Spinal cord (tissue), 10 donors: ENCODE results near the gene SLC43A1. TPM values are rescaled to one million over a fixed set of nuclear protein-coding genes. Genes with fewer than 3 reads are reported as not detected.

Experiments
- DNase-seq, 6 donors: peaks; one replicate each; pipeline versions ENCODE4 v3.0.0 to v3.0.0-alpha.2; 2013 to 2015; ENCODE audit warnings: low spot score in 6 of 6, low read depth in 4 of 6
- H3K27ac ChIP-seq: one replicate; pipeline ENCODE4 v1.5.1; 2013; ENCODE audit warnings: low read depth, low read length, control low read depth
- H3K27me3 ChIP-seq: one replicate; pipeline ENCODE4 v1.6.1; 2013; ENCODE audit warnings: low read length; ENCODE audit not compliant: control insufficient read depth, insufficient read depth
- H3K36me3 ChIP-seq: one replicate; pipeline ENCODE4 v1.6.1; 2013; ENCODE audit warnings: low read length; ENCODE audit not compliant: control insufficient read depth, insufficient read depth
- H3K4me1 ChIP-seq: one replicate; pipeline ENCODE4 v1.6.1; 2013; ENCODE audit warnings: low read length; ENCODE audit not compliant: control insufficient read depth, insufficient read depth
- H3K4me3 ChIP-seq: one replicate; pipeline ENCODE4 v1.5.1; 2013; ENCODE audit warnings: low read depth, low read length, control low read depth
- H3K9me3 ChIP-seq: one replicate; pipeline ENCODE4 v1.6.1; 2013; ENCODE audit warnings: low read length; ENCODE audit not compliant: control insufficient read depth, insufficient read depth
- WGBS: methylation state at CpG from one replicate; pipeline ENCODE4 v1.1.5; 2013; ENCODE audit warnings: missing lambda C conversion rate; ENCODE audit not compliant: insufficient coverage; 5-methylcytosine and 5-hydroxymethylcytosine counted together
- polyA plus RNA-seq, 2 donors: library from polyadenylated mRNA; unstranded; fragments of 120-200 nt; gene quantifications; one replicate each; pipeline ENCODE4 v1.2.1, GENCODE V29; 2013; ENCODE audit not compliant: insufficient read length in 2 of 2
- small RNA-seq: library from RNA; depleted of rRNA; stranded (forward); fragments of <200 nt; gene quantifications from one replicate; pipeline ENCODE3, GENCODE V24; 2014; ENCODE audit warnings: low replicate concordance
- total RNA-seq, 2 donors: library from RNA; depleted of rRNA in 1 of 2; stranded (reverse); fragments of 120-200 nt in 1 of 2; fragments of >200 nt in 1 of 2; gene quantifications; one replicate each; pipeline versions ENCODE4 v1.2.3 to v1.2.4, GENCODE V29; 2013 to 2014
- donor health status: healthy.

Gene SLC43A1
- total and polyA plus RNA-seq, 4 donors: 4.0 to 10.4 (median 5.7) TPM

GRCh38 chr11:57439786-57440185 is 75.7 kb downstream of the SLC43A1 start:
- H3K9me3 ChIP-seq: no peaks in the 10 kb centered on the region
- H3K27ac ChIP-seq: no peak overlapping the region
- WGBS: 70% methylated on average over 6 of the region's 6 CpGs
- H3K36me3 ChIP-seq: no peaks in the 10 kb centered on the region
- no peaks in the 10 kb centered on the region for H3K4me1 ChIP-seq
- no peaks in the 10 kb centered on the region for H3K27me3 ChIP-seq
- no peak overlapping the region for H3K4me3 ChIP-seq
- no peak for DNase-seq

- no peak overlapping the region for H3K27ac ChIP-seq
- WGBS: 88% methylated on average over 12 of the region's 12 CpGs
- H3K27me3 ChIP-seq: no peaks in the 10 kb centered on the region
- no peaks in the 10 kb centered on the region for H3K36me3 ChIP-seq
- no peaks in the 10 kb centered on the region for H3K9me3 ChIP-seq
- no peaks in the 10 kb centered on the region for H3K4me1 ChIP-seq
- no peak overlapping the region for H3K4me3 ChIP-seq
- no peak for DNase-seq
These were observed 76.9 kb downstream of the SLC43A1 start for GRCh38 chr11:57438345-57439285.

GRCh38 chr11:57436031-57436430 is 79.5 kb downstream of the SLC43A1 start:
- H3K36me3 ChIP-seq: no peaks in the 10 kb centered on the region
- peaks cover 11% of the 10 kb centered on the region for H3K4me1 ChIP-seq
- no peaks in the 10 kb centered on the region for H3K27me3 ChIP-seq
- no peak overlapping the region for H3K27ac ChIP-seq
- no peak overlapping the region for H3K4me3 ChIP-seq
- no peak for DNase-seq
- WGBS: 86% methylated on average over 3 of the region's 7 CpGs
- no peaks in the 10 kb centered on the region for H3K9me3 ChIP-seq

GRCh38 chr11:57434640-57435546 is 80.6 kb downstream of the SLC43A1 start:
- no peaks in the 10 kb centered on the region for H3K9me3 ChIP-seq
- no peaks in the 10 kb centered on the region for H3K36me3 ChIP-seq
- 83% methylated on average over 13 of the region's 15 CpGs for WGBS
- no peak overlapping the region for H3K4me3 ChIP-seq
- DNase-seq: no peak
- peaks cover 11% of the 10 kb centered on the region for H3K4me1 ChIP-seq
- no peak overlapping the region for H3K27ac ChIP-seq
- no peaks in the 10 kb centered on the region for H3K27me3 ChIP-seq

Small RNA genes lying within 50 kb of the gene (small RNA-seq; reads per million reads assigned to genes)
- gene RN7SL605P: not detected
- gene RNA5SP341: not detected

Other genes starting within 250 kb of the SLC43A1 start
- gene TNKS1BP1, start 190.8 kb downstream of the SLC43A1 start, total RNA-seq: 10 to 100 TPM; 17.2 to 42.2 TPM
- gene TNKS1BP1, start 190.8 kb downstream of the SLC43A1 start, polyA plus RNA-seq: 10 to 100 TPM; 44.8 to 58.3 TPM
- gene SSRP1, start 179.8 kb downstream of the SLC43A1 start, total RNA-seq: 10 to 100 TPM; 34.6 to 88.0 TPM
- gene SSRP1, start 179.8 kb downstream of the SLC43A1 start, polyA plus RNA-seq: 100 to 1,000 TPM; 132 to 135 TPM
- 10 to 100 TPM in 1 of 2 donors, under 1 TPM in 1; 0.50 to 11.4 TPM for gene P2RX3, start 177.3 kb downstream of the SLC43A1 start, total RNA-seq
- gene P2RX3, start 177.3 kb downstream of the SLC43A1 start, polyA plus RNA-seq: 1 to 10 TPM; 2.1 to 3.6 TPM
- gene PRG3, start 134.6 kb downstream of the SLC43A1 start, total RNA-seq: 1 to 10 TPM in 1 of 2 donors, under 1 TPM in 1; 0.55 to 1.1 TPM
- not detected for gene PRG3, start 134.6 kb downstream of the SLC43A1 start, polyA plus RNA-seq
- gene PRG2, start 125.1 kb downstream of the SLC43A1 start, total RNA-seq: 1 to 10 TPM; 2.4 to 6.4 TPM
- gene PRG2, start 125.1 kb downstream of the SLC43A1 start, polyA plus RNA-seq: under 1 TPM; 0.22 to 0.33 TPM
- gene SLC43A3, start 88.6 kb downstream of the SLC43A1 start, total RNA-seq: 10 to 100 TPM; 12.2 to 13.3 TPM
- 10 to 100 TPM; 19.6 to 20.3 TPM for gene SLC43A3, start 88.6 kb downstream of the SLC43A1 start, polyA plus RNA-seq
- gene RTN4RL2, start 55.2 kb downstream of the SLC43A1 start, total RNA-seq: under 1 TPM; 0.59 to 0.72 TPM
- gene RTN4RL2, start 55.2 kb downstream of the SLC43A1 start, polyA plus RNA-seq: 10 to 100 TPM in 1 of 2 donors, 1 to 10 TPM in 1; 5.0 to 10.9 TPM
- gene TIMM10, start 15.1 kb upstream of the SLC43A1 start, total RNA-seq: 10 to 100 TPM; 27.0 to 39.8 TPM
- gene TIMM10, start 15.1 kb upstream of the SLC43A1 start, polyA plus RNA-seq: 10 to 100 TPM; 47.7 to 52.1 TPM
- gene SMTNL1, start 21.9 kb upstream of the SLC43A1 start, total RNA-seq: not detected
- 1 to 10 TPM in 1 of 2 donors, under 1 TPM in 1; 0.93 to 1.6 TPM for gene SMTNL1, start 21.9 kb upstream of the SLC43A1 start, polyA plus RNA-seq
- gene UBE2L6, start 52.0 kb upstream of the SLC43A1 start, total RNA-seq: 10 to 100 TPM; 41.5 to 76.7 TPM
- 100 to 1,000 TPM in 1 of 2 donors, 10 to 100 TPM in 1; 99.6 to 114 TPM for gene UBE2L6, start 52.0 kb upstream of the SLC43A1 start, polyA plus RNA-seq
- gene SERPING1, start 82.0 kb upstream of the SLC43A1 start, total RNA-seq: 100 to 1,000 TPM in 1 of 2 donors, 10 to 100 TPM in 1; 35.7 to 131 TPM
- gene SERPING1, start 82.0 kb upstream of the SLC43A1 start, polyA plus RNA-seq: 100 to 1,000 TPM in 1 of 2 donors, 10 to 100 TPM in 1; 63.2 to 112 TPM
- gene YPEL4, start 134.2 kb upstream of the SLC43A1 start, total RNA-seq: 1 to 10 TPM; 2.6 to 3.3 TPM
- 1 to 10 TPM; 7.6 TPM for gene YPEL4, start 134.2 kb upstream of the SLC43A1 start, polyA plus RNA-seq
- 10 to 100 TPM in 1 of 2 donors, 1 to 10 TPM in 1; 9.5 to 15.8 TPM for gene CLP1, start 142.1 kb upstream of the SLC43A1 start, total RNA-seq
- 10 to 100 TPM in 1 of 2 donors, 1 to 10 TPM in 1; 9.9 to 10.6 TPM for gene CLP1, start 142.1 kb upstream of the SLC43A1 start, polyA plus RNA-seq
- gene ZDHHC5, start 152.4 kb upstream of the SLC43A1 start, total RNA-seq: 10 to 100 TPM; 22.5 to 22.8 TPM
- gene ZDHHC5, start 152.4 kb upstream of the SLC43A1 start, polyA plus RNA-seq: 10 to 100 TPM; 31.8 to 34.3 TPM
- 10 to 100 TPM; 12.1 to 32.2 TPM for gene MED19, start 196.5 kb upstream of the SLC43A1 start, total RNA-seq
- gene MED19, start 196.5 kb upstream of the SLC43A1 start, polyA plus RNA-seq: 10 to 100 TPM; 25.0 to 27.3 TPM
- 100 to 1,000 TPM in 1 of 2 donors, 10 to 100 TPM in 1; 80.3 to 123 TPM for gene TMX2, start 196.9 kb upstream of the SLC43A1 start, total RNA-seq
- 100 to 1,000 TPM; 131 to 139 TPM for gene TMX2, start 196.9 kb upstream of the SLC43A1 start, polyA plus RNA-seq
- 100 to 1,000 TPM in 1 of 2 donors, 10 to 100 TPM in 1; 39.8 to 136 TPM for gene SELENOH, start 225.8 kb upstream of the SLC43A1 start, total RNA-seq
- gene SELENOH, start 225.8 kb upstream of the SLC43A1 start, polyA plus RNA-seq: 100 to 1,000 TPM; 115 to 120 TPM
- not detected for gene BTBD18, start 236.1 kb upstream of the SLC43A1 start, total RNA-seq
- gene BTBD18, start 236.1 kb upstream of the SLC43A1 start, polyA plus RNA-seq: under 1 TPM; 0.21 to 0.74 TPM
- 100 to 1,000 TPM; 113 to 149 TPM for gene CTNND1, start 246.1 kb upstream of the SLC43A1 start, total RNA-seq
- gene CTNND1, start 246.1 kb upstream of the SLC43A1 start, polyA plus RNA-seq: 100 to 1,000 TPM; 126 to 137 TPM